NCI-H2029 treated with DMSO at 0.1 percent for 48 hours (cell line): ENCODE data around the gene ZNF627.
"Not testable (repeated sequence)": the region's sequence is repeated elsewhere in the genome, so short reads cannot be mapped to it uniquely, and the experiment has no call there.

Experiments
- DNase-seq: peaks from one replicate; lab custom pipeline; 2025; lab: John Stamatoyannopoulos, UW

ZNF627 gene

GRCh38 chr19:11574689-11575088 is 22.6 kb upstream of the ZNF627 start:
- DNase-seq, result no peak

- DNase-seq, result no peak
These were observed 21.1 kb upstream of the ZNF627 start for GRCh38 chr19:11576227-11576626.

GRCh38 chr19:11577451-11578257 is 19.6 kb upstream of the ZNF627 start, which contains the start of gene ACP5:
Gene ACP5, minus strand, starts transcription at chr19:11577645. Its CDS starts 328 bp downstream, at chr19:11577317.
- no peak for DNase-seq

GRCh38 chr19:11578258-11579142 is 18.8 kb upstream of the ZNF627 start:
- DNase-seq, result no peak

GRCh38 chr19:11580116-11580515 is 17.2 kb upstream of the ZNF627 start:
- no peak for DNase-seq

- no peak for DNase-seq
These were observed 15.5 kb upstream of the ZNF627 start for GRCh38 chr19:11581740-11582139.

- no peak for DNase-seq
These were observed 11.0 kb upstream of the ZNF627 start for GRCh38 chr19:11586331-11586730.

GRCh38 chr19:11587302-11587974 is 9.8 kb upstream of the ZNF627 start:
- peak; percentile 80 for DNase-seq

- DNase-seq, result peak; percentile 15
These were observed 9.2 kb upstream of the ZNF627 start for GRCh38 chr19:11587975-11588631.

- no peak for DNase-seq
These were observed 3.2 kb upstream of the ZNF627 start for GRCh38 chr19:11594084-11594483.

GRCh38 chr19:11596156-11596555 is 1.1 kb upstream of the ZNF627 start:
- DNase-seq, result no peak

- no peak for DNase-seq
These were observed 810 bp downstream of the ZNF627 start for GRCh38 chr19:11598103-11598483.

GRCh38 chr19:11598746-11599145 is 1.5 kb downstream of the ZNF627 start:
- no peak for DNase-seq

- DNase-seq, result not testable (repeated sequence)
These were observed 2.4 kb downstream of the ZNF627 start for GRCh38 chr19:11599704-11600103.

GRCh38 chr19:11606484-11606883 is 9.2 kb downstream of the ZNF627 start:
- DNase-seq, result no peak

- DNase-seq, result no peak
These were observed 14.4 kb downstream of the ZNF627 start for GRCh38 chr19:11611730-11612129.

- DNase-seq, result no peak
These were observed 15.7 kb downstream of the ZNF627 start for GRCh38 chr19:11612816-11613511.

GRCh38 chr19:11617180-11618062 is 20.1 kb downstream of the ZNF627 start:
- DNase-seq, result no peak

GRCh38 chr19:11620553-11620952 is 23.3 kb downstream of the ZNF627 start:
- DNase-seq, result no peak

- DNase-seq, result not testable (repeated sequence)
These were observed 25.1 kb downstream of the ZNF627 start for GRCh38 chr19:11622401-11622800.
